Stimulated activated CD8-positive, alpha-beta memory T cell treated with anti-CD3 and anti-CD28 coated beads, Interleukin-12 subunit alpha, Interleukin-12 subunit beta, amount 100 ng/mL, for 1 hour (primary cell): ENCODE results near the gene THBS4.

Experiments
- DNase-seq: peaks from one replicate; pipeline ENCODE4 v3.0.0-alpha.2; 2020; ENCODE audit warnings: low read depth

The THBS4 gene

GRCh38 chr5:80116465-80116864 is 81.3 kb downstream of the THBS4 start:
- DNase-seq: no peak

- DNase-seq: no peak
These were observed 82.3 kb downstream of the THBS4 start for GRCh38 chr5:80117446-80117845.

GRCh38 chr5:80119372-80119771 is 84.2 kb downstream of the THBS4 start:
- no peak for DNase-seq

- DNase-seq: no peak
These were observed 87.4 kb downstream of the THBS4 start for GRCh38 chr5:80122579-80122978.

- no peak for DNase-seq
These were observed 89.2 kb downstream of the THBS4 start for GRCh38 chr5:80124121-80124918.

GRCh38 chr5:80125022-80125961 is 90.1 kb downstream of the THBS4 start:
- no peak for DNase-seq

- no peak for DNase-seq
These were observed 90.9 kb downstream of the THBS4 start for GRCh38 chr5:80125962-80126480.

- no peak for DNase-seq
These were observed 92.0 kb downstream of the THBS4 start for GRCh38 chr5:80127116-80127552.

- no peak for DNase-seq
These were observed 93.0 kb downstream of the THBS4 start for GRCh38 chr5:80128141-80128540.

- no peak for DNase-seq
These were observed 94.0 kb downstream of the THBS4 start for GRCh38 chr5:80129146-80129545.
